Lower leg skin (tissue), 3 donors: Measurements from ENCODE around the gene TBCC.

Experiments used
- POLR2A ChIP-seq, 2 donors: fragments of 450-650 bp; IDR thresholded peaks; one replicate each; pipeline ENCODE4 v1.6.1; 2016 to 2017; ENCODE audit warnings: antibody characterized with exemption in 2 of 2, mild to moderate bottlenecking in 1 of 2, moderate library complexity in 1 of 2
- TF ChIP-seq, protein P1 (sequence below), 3 donors: fragments of 450-650 bp; IDR thresholded peaks; one replicate each; pipeline ENCODE4 v1.5.1; 2016; ENCODE audit warnings: antibody characterized with exemption in 3 of 3, mild to moderate bottlenecking in 3 of 3, moderate library complexity in 2 of 3

DNA sequence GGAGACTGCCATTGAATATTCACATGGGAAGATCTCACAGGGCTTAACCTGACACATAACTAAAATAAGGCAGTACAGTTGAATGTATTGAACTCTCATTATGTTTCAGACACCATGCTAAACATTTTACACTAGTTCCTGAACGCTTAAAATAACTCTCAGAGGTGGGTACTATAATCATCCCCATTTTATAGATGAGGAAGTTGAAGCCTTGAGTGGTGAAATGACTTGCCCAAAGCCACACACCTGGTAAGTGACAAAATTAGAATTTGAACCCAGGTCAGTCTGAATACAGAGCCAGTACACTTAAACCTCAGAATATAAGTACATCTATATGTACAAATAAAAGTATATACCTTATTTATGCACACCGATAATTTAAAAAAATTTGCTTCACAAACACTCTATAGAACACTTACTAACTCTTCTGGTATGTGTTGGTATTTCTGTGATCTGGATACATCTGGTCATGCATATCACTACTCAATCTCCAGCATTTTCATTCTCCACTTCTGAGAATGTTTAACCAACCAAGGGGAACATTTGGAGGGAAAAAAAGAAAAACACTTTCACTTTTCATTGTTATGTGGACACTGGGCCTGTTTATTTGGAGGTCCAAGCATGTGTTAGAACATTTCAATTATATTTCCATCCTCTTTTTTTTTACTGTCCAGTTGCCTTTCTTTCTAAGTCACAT is 31.4 kb upstream of the TBCC start:
- TF ChIP-seq, protein P1, sequence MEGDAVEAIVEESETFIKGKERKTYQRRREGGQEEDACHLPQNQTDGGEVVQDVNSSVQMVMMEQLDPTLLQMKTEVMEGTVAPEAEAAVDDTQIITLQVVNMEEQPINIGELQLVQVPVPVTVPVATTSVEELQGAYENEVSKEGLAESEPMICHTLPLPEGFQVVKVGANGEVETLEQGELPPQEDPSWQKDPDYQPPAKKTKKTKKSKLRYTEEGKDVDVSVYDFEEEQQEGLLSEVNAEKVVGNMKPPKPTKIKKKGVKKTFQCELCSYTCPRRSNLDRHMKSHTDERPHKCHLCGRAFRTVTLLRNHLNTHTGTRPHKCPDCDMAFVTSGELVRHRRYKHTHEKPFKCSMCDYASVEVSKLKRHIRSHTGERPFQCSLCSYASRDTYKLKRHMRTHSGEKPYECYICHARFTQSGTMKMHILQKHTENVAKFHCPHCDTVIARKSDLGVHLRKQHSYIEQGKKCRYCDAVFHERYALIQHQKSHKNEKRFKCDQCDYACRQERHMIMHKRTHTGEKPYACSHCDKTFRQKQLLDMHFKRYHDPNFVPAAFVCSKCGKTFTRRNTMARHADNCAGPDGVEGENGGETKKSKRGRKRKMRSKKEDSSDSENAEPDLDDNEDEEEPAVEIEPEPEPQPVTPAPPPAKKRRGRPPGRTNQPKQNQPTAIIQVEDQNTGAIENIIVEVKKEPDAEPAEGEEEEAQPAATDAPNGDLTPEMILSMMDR (IDR thresholded peaks at IDR 0.05), result no peak
- no peak for TF ChIP-seq POLR2A (IDR thresholded peaks at IDR 0.05)
